AG04449 (cell line): ENCODE measurements around the gene NPAS4.

Experiments
- CTCF ChIA-PET: fragments of 350-600 bp; formaldehyde crosslinking; extraction: SDS; loops from one replicate; lab custom pipeline; 2021; ENCODE audit warnings: antibody characterized with exemption; lab: Yijun Ruan, JAX
- POLR2A ChIA-PET: fragments of 400-600, 350-600 bp; formaldehyde crosslinking; extraction: SDS; loops from one replicate; lab custom pipeline; 2020; ENCODE audit warnings: antibody characterized with exemption, inconsistent platforms; lab: Yijun Ruan, JAX
- DNase-seq: peaks from one replicate; pipeline ENCODE4 v3.0.0-alpha.2; 2010; ENCODE audit warnings: low read depth, low spot score
- H3K4me3 ChIP-seq: 2 replicates; pipeline ENCODE4 v1.5.1; 2011; ENCODE audit warnings: low read depth, mild to moderate bottlenecking, control low read depth, low read length
- TF ChIP-seq, protein P1 (sequence below): IDR thresholded peaks from one replicate; pipeline ENCODE4 v1.5.1; 2011; ENCODE audit warnings: mild to moderate bottlenecking, moderate library complexity, low read length, control low read depth, inconsistent platforms; ENCODE audit not compliant: insufficient read depth; ENCODE audit errors: missing control alignments

The NPAS4 gene

DNA sequence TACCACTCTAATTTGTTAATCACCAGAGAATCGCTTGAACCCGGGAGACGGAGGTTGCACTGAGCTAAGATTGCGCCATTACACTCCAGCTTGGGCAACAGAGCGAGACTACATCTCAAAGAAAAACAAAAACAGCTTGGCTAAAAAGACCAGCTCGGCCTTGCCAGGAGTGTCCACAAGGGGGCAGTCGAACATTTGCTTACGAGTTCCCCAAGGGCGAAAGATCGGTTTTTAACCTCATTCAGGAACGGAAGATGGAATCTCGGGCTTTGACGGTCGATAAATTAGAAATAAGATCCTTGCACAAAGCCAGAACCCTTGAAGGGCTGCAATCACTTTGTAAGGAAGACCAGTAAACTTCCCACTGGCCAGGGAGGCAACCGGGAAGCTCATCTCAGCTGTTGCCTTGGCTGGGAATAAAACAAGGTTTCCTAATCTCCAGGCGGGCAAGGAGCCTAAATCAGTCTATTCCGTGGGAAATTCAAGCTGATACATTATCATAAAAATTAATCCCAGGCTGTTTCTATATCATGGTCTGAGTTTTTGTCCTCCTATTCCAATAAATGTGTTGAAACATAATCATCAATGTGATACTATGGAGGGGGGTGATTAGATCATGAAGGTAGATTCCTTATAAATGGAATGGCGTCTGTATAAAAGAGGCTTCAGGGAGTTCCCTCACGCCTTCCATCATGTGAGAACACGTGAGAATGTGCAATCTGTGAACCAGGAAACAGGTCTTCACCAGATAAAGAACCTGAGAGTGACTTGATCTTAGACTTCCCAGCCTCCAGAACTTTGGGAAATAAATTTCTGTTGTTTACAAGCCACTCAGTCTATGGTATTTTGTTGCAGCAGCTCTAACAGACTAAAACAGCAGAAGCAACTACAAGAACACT, 34.4 kb upstream of the NPAS4 start:
- POLR2A ChIA-PET = interaction anchor here (1.2 kb wide), 1 partner anchor 73 kb away, joined by 4 read pairs; no protein-coding TSS in a partner anchor
- CTCF ChIA-PET = interaction anchor here (0.7 to 11.1 kb wide), 57 partner anchors 12 to 440 kb away, joined by 3 to 260 read pairs (median 6); partner anchors contain the start of genes BRMS1, DPP3, MRPL11 and NPAS4
- TF ChIP-seq, protein P1, sequence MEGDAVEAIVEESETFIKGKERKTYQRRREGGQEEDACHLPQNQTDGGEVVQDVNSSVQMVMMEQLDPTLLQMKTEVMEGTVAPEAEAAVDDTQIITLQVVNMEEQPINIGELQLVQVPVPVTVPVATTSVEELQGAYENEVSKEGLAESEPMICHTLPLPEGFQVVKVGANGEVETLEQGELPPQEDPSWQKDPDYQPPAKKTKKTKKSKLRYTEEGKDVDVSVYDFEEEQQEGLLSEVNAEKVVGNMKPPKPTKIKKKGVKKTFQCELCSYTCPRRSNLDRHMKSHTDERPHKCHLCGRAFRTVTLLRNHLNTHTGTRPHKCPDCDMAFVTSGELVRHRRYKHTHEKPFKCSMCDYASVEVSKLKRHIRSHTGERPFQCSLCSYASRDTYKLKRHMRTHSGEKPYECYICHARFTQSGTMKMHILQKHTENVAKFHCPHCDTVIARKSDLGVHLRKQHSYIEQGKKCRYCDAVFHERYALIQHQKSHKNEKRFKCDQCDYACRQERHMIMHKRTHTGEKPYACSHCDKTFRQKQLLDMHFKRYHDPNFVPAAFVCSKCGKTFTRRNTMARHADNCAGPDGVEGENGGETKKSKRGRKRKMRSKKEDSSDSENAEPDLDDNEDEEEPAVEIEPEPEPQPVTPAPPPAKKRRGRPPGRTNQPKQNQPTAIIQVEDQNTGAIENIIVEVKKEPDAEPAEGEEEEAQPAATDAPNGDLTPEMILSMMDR = peak; percentile 87
- no peak for DNase-seq
- peak overlapping the region; percentile 35 for H3K4me3 ChIP-seq

DNA sequence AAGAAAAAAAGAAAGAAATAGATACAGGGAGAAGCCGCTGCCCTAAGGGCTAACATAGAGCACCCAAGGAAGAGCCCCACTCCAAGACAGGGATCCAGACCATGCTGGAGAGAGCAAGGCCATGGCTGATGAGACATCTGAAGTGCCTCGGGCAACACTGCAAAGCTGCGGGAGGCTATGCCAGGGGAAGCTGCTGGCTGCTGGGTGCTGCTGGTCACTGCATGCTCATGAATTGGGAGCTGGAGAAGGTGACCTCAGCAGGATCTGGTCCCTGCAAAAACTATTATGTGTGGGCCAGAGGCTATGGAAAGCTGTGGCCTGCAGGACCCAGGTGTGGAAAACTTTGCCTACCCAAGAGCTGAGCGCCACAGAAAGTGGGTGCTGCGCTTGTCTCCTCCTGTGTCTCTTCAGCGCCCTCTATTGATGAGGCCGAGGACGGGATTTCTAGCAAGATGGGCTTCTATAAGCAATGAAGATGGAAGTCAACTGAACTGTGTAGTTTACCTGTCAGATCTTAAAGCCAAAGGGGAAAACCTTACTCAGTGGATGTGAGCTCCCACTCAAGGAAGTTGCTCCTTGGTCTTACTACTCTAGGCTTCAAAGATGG, 32.0 kb upstream of the NPAS4 start:
- no peak for DNase-seq

DNA sequence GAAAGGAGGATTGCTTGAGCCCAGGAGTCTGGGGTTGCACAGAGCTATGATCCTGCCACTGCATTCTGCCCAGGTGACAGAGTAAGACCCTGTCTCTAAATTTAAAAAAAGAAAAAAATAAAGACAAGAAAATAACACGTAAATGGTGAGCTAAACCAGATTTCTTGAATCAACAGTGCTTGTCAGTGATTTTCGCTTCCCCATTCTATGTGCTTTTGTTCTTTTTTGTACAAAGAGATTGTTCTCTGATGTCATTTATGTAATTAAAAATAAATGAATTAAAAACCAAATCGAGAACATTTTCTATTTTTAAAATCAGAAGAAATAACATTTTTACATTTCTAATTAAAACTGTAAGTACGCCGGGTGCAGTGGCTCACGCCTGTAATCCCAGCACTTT, 29.5 kb upstream of the NPAS4 start:
- POLR2A ChIA-PET = no interaction called here
- H3K4me3 ChIP-seq = no peak overlapping the region
- TF ChIP-seq, protein P1 = no peak
- no peak for DNase-seq
- CTCF ChIA-PET = interaction anchor here (0.6 to 37.4 kb wide), 11 partner anchors 11 to 109 kb away, joined by 3 to 1169 read pairs (median 23); partner anchors contain the start of genes NPAS4, SLC29A2 and TMEM151A

More for the DNA sequence above, 32.0 kb upstream of the NPAS4 start:
- TF ChIP-seq, protein P1 = peak; percentile 77
- ChIA-PET CTCF (interaction anchor here (0.7 to 37.4 kb wide), 41 partner anchors 9 to 290 kb away, joined by 3 to 1169 read pairs (median 7); partner anchors contain the start of genes B4GAT1, MRPL11, NPAS4 and PELI3), POLR2A (interaction anchor here (1.3 kb wide), 1 partner anchor 76 kb away, joined by 6 read pairs; no protein-coding TSS in a partner anchor)
- H3K4me3 ChIP-seq = no peak overlapping the region

DNA sequence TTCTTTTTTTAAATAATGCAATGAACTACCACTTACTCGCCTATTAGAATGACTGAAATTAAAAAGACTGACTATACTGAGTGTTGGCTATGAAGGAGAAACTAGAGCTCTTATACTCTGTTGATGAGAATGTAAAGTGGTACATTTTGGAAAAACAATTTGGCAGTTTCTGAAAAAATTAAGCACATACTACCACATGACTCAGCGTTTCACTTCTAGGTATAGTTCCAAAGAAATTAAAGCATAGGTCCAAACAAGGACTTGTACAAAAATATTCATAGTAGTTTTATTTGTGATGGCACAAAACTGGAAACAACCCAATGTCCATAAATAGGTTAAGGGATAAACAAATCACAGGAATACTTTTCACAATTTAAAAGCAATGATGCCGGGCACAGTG, 26.9 kb upstream of the NPAS4 start:
- TF ChIP-seq, protein P1 = no peak
- ChIA-PET CTCF (interaction anchor here (1.5 to 37.4 kb wide), 5 partner anchors 9 to 172 kb away, joined by 3 to 1169 read pairs (median 15); partner anchors contain the start of gene NPAS4), POLR2A (no interaction called here)
- DNase-seq = no peak
- no peak overlapping the region for H3K4me3 ChIP-seq

DNA sequence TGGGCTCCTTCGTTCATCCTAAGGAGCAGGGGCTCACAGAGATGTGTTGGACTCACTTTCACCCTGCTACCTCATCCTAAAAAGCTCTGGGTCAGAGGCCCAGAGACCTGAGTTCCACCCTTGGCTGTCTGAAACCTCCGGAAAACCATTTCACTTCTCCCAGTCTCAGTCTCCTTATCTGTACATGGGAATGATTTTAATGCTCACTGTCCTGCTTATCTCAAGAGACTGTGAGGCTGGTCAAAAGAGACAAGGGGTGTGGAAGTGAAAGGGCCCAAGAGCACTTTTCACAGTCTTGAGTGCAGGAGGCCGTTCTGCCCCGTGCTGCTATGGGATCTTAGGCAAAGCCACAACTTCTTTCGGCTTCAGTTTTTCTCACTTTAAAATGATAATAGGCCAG, 13.2 kb upstream of the NPAS4 start:
- no peak for DNase-seq
- no peak overlapping the region for H3K4me3 ChIP-seq
- ChIA-PET POLR2A (no interaction called here), CTCF (interaction anchor here (0.7 to 37.4 kb wide), 21 partner anchors 9 to 426 kb away, joined by 3 to 1169 read pairs (median 7); partner anchors contain the start of genes CCDC87, CCS, MRPL11 and NPAS4)
- TF ChIP-seq, protein P1 = no peak
